ENCODE data around the gene RB1. TPM values are rescaled to one million over a fixed set of nuclear protein-coding genes. Genes with fewer than 3 reads are reported as not detected.

The RB1 gene
- polyA plus RNA-seq, 3 donors, result 18.4 to 38.8 (median 29.9) TPM

DNA sequence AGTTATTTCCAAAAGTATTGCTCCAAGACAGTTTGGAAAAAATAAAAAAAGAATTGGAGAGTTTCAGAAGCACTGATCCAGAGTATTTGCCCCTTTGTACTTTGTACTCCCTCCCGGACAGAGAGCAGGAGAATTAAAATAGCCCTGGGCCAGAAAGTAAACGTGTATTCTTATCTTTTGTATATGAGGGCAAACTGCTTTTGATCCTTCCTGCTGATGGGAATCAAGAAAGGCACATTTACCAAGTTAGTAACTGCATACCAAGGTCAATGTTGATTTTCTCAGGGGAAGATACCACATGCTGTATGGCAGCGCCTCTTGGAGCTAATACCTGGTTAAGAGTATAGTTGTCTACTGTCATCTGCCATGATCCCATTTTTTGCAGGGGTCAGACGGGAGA is 10.9 kb upstream of the RB1 start:
- intact Hi-C loops (cut with micrococcal nuclease), result no loop called here
- Histone ChIP-seq H3K4me2 (replicated peaks; ENCODE audit: extremely low read depth, low read length, poor library complexity, severe bottlenecking) (no peak overlapping the region), H3K36me3 (replicated peaks in 1 of 2; ENCODE audit: control insufficient read depth in 1 of 2, insufficient read depth in 2 of 2, low read length in 2 of 2) (no peaks in the 10 kb centered on the region), H3K4me3 (replicated peaks in 1 of 3; ENCODE audit: low read depth in 2 of 3, low read length in 3 of 3) (no peak overlapping the region), H3K27ac (ENCODE audit: low read depth in 1 of 2, low read length in 2 of 2) (no peak overlapping the region), H4K20me1 (ENCODE audit: insufficient read depth, low read length) (no peaks in the 10 kb centered on the region), H2AFZ (ENCODE audit: insufficient read depth, low read depth, low read length, poor library complexity, severe bottlenecking) (no peak overlapping the region), H3K4me1 (ENCODE audit: control insufficient read depth in 1 of 2, insufficient read depth in 2 of 2, low read length in 2 of 2) (no peaks in the 10 kb centered on the region), H3K9ac (ENCODE audit: insufficient read depth, low read length, poor library complexity, severe bottlenecking) (no peak overlapping the region), H3K79me2 (ENCODE audit: insufficient read depth, low read length) (no peaks in the 10 kb centered on the region), H3K9me3 (replicated peaks in 1 of 2; ENCODE audit: control insufficient read depth in 1 of 2, insufficient read depth in 1 of 2, low read length in 2 of 2) (no peaks in the 10 kb centered on the region), H3K27me3 (ENCODE audit: control insufficient read depth in 2 of 2, insufficient read depth in 2 of 2, low read length in 2 of 2) (no peaks in the 10 kb centered on the region)
- no peaks in the 10 kb centered on the region for H3K4me1 Mint-ChIP-seq
- H3K4me3 Mint-ChIP-seq, result no peak overlapping the region
- TF ChIP-seq, protein P1, sequence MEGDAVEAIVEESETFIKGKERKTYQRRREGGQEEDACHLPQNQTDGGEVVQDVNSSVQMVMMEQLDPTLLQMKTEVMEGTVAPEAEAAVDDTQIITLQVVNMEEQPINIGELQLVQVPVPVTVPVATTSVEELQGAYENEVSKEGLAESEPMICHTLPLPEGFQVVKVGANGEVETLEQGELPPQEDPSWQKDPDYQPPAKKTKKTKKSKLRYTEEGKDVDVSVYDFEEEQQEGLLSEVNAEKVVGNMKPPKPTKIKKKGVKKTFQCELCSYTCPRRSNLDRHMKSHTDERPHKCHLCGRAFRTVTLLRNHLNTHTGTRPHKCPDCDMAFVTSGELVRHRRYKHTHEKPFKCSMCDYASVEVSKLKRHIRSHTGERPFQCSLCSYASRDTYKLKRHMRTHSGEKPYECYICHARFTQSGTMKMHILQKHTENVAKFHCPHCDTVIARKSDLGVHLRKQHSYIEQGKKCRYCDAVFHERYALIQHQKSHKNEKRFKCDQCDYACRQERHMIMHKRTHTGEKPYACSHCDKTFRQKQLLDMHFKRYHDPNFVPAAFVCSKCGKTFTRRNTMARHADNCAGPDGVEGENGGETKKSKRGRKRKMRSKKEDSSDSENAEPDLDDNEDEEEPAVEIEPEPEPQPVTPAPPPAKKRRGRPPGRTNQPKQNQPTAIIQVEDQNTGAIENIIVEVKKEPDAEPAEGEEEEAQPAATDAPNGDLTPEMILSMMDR (IDR thresholded peaks at IDR 0.05), result no peak
- H3K36me3 Mint-ChIP-seq, result no peaks in the 10 kb centered on the region
- peaks cover 0 to 3% (median 1%) of the 10 kb centered on the region in 3 donors for H3K27me3 Mint-ChIP-seq (ENCODE audit: low read depth in 3 of 3)
- DNase-seq, result no peak
- H3K27ac Mint-ChIP-seq, result no peak overlapping the region
- no peaks in the 10 kb centered on the region for H3K9me3 Mint-ChIP-seq
- 100% methylated on average over 3 of the region's 4 CpGs for WGBS (ENCODE audit: insufficient coverage)

DNA sequence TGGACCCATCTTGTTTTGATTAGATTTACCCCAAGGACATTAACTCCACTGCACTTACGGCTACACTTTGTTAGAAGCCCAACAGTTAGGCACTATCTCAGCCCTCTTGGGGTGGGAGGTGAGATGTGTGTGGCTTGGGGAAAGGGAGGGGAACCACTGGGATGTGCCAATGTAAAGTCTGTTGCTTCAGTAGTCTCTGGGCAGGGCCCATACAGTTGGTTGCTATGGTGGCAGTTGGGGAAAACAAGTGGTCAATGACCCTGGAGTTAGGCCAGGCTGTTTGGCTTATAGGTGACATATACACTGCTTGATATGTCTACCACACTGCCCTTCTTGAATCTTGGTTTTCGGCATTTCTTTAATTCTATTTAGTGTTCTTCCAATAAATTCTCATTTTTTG is 8.9 kb upstream of the RB1 start:
- H3K27me3 Mint-ChIP-seq (ENCODE audit: low read depth in 3 of 3), result peaks cover 0 to 3% (median 3%) of the 10 kb centered on the region in 3 donors
- Histone ChIP-seq H3K27ac (ENCODE audit: low read depth in 1 of 2, low read length in 2 of 2) (no peak overlapping the region), H2AFZ (ENCODE audit: insufficient read depth, low read depth, low read length, poor library complexity, severe bottlenecking) (no peak overlapping the region), H3K79me2 (ENCODE audit: insufficient read depth, low read length) (no peaks in the 10 kb centered on the region), H3K4me2 (replicated peaks; ENCODE audit: extremely low read depth, low read length, poor library complexity, severe bottlenecking) (no peak overlapping the region), H3K4me1 (ENCODE audit: control insufficient read depth in 1 of 2, insufficient read depth in 2 of 2, low read length in 2 of 2) (no peaks in the 10 kb centered on the region), H3K4me3 (replicated peaks in 1 of 3; ENCODE audit: low read depth in 2 of 3, low read length in 3 of 3) (no peak overlapping the region), H3K36me3 (replicated peaks in 1 of 2; ENCODE audit: control insufficient read depth in 1 of 2, insufficient read depth in 2 of 2, low read length in 2 of 2) (no peaks in the 10 kb centered on the region), H3K9ac (ENCODE audit: insufficient read depth, low read length, poor library complexity, severe bottlenecking) (no peak overlapping the region), H3K9me3 (replicated peaks in 1 of 2; ENCODE audit: control insufficient read depth in 1 of 2, insufficient read depth in 1 of 2, low read length in 2 of 2) (no peaks in the 10 kb centered on the region), H4K20me1 (ENCODE audit: insufficient read depth, low read length) (no peaks in the 10 kb centered on the region), H3K27me3 (ENCODE audit: control insufficient read depth in 2 of 2, insufficient read depth in 2 of 2, low read length in 2 of 2) (no peaks in the 10 kb centered on the region)
- H3K4me3 Mint-ChIP-seq, result no peak overlapping the region
- WGBS (ENCODE audit: insufficient coverage), result no CpG with 5 or more reads among the region's 2 CpGs
- intact Hi-C loops (cut with micrococcal nuclease), result no loop called here
- H3K4me1 Mint-ChIP-seq, result peaks cover 2% of the 10 kb centered on the region
- no peak for DNase-seq
- H3K9me3 Mint-ChIP-seq, result no peaks in the 10 kb centered on the region
- TF ChIP-seq, protein P1 (IDR thresholded peaks at IDR 0.05), result no peak
- H3K36me3 Mint-ChIP-seq, result no peaks in the 10 kb centered on the region
- H3K27ac Mint-ChIP-seq, result no peak overlapping the region
